ENCODE measurements around the gene CHRM5. TPM values are rescaled to one million over a fixed set of nuclear protein-coding genes. Genes with fewer than 3 reads are reported as not detected.

Gene CHRM5
- total RNA-seq, 1 experiment from 2014 or later = not detected

GRCh38 chr15:33975022-33975565 lies 6.8 kb downstream of the CHRM5 start:
- Histone ChIP-seq H3K4me3 (replicated peaks in 1 of 2; ENCODE audit: low read depth in 1 of 2, low read length in 2 of 2) (no peak overlapping the region), H3K27ac (ENCODE audit: low read depth, low read length) (no peak overlapping the region), H3K9me2 (ENCODE audit: insufficient read depth) (no peaks in the 10 kb centered on the region), H3K9ac (ENCODE audit: low read length) (no peak overlapping the region), H3K36me3 (ENCODE audit: control insufficient read depth in 1 of 2, insufficient read depth in 2 of 2, low read length in 2 of 2) (no peaks in the 10 kb centered on the region), H3K27me3 (ENCODE audit: insufficient read depth, low read length) (no peaks in the 10 kb centered on the region), H4K20me1 (ENCODE audit: insufficient read depth) (no peaks in the 10 kb centered on the region), H3K79me2 (ENCODE audit: insufficient read depth, low read length) (no peaks in the 10 kb centered on the region), H3K4me1 (ENCODE audit: control insufficient read depth in 1 of 2, insufficient read depth in 2 of 2, low read length in 2 of 2) (no peaks in the 10 kb centered on the region), H3K9me3 (ENCODE audit: control insufficient read depth in 1 of 2, insufficient read depth in 1 of 2, low read depth in 1 of 2, low read length in 2 of 2) (no peaks in the 10 kb centered on the region), H2AFZ (ENCODE audit: low read depth, low read length, poor library complexity, severe bottlenecking) (no peak overlapping the region), H3K4me2 (ENCODE audit: low read length) (no peak overlapping the region)
- ChIA-PET POLR2A (no interaction called here), CTCF (interaction anchor here (1.2 kb wide), 1 partner anchor 17 kb away, joined by 3 read pairs; no protein-coding TSS in a partner anchor), RAD21 (ENCODE audit: low non-redundant PET in 1 of 2, low total read pairs in 2 of 2, uncharacterized antibody in 2 of 2, unreplicated experiment in 2 of 2) (no interaction called here)
- ATAC-seq = peak; percentile 38; the same call in 1 of the 2 replicates
- no peak for DNase-seq (ENCODE audit: low read depth, low spot score)
- TF ChIP-seq CTCF (IDR thresholded peaks at IDR 0.05 in 2 of 3, conservative IDR thresholded peaks at IDR 0.05 in 1 of 3; ENCODE audit: borderline replicate concordance in 1 of 3, insufficient read depth in 1 of 3, low read depth in 2 of 3, low read length in 2 of 3) (peak in 1 of 3 experiments; percentile 29; a peak in 1 of 6 replicates), JUND (IDR thresholded peaks at IDR 0.05) (no peak)
- no TSS peak for BruUV-seq (replicated peaks)
- intact Hi-C loops (cut with micrococcal nuclease) = no loop called here

- no peaks in the 10 kb centered on the region for H3K27me3 ChIP-seq (ENCODE audit: insufficient read depth, low read length)
- H2AFZ ChIP-seq (ENCODE audit: low read depth, low read length, poor library complexity, severe bottlenecking) = no peak overlapping the region
- ChIA-PET CTCF (interaction anchor here (1.0 kb wide), 1 partner anchor 16 kb away, joined by 3 read pairs; no protein-coding TSS in a partner anchor), POLR2A (no interaction called here), RAD21 (ENCODE audit: low non-redundant PET in 1 of 2, low total read pairs in 2 of 2, uncharacterized antibody in 2 of 2, unreplicated experiment in 2 of 2) (no interaction called here)
- DNase-seq (ENCODE audit: low read depth, low spot score) (no peak), ATAC-seq (no peak)
- H4K20me1 ChIP-seq (ENCODE audit: insufficient read depth) = no peaks in the 10 kb centered on the region
- intact Hi-C loops (cut with micrococcal nuclease) = no loop called here
- H3K4me3 ChIP-seq (replicated peaks in 1 of 2; ENCODE audit: low read depth in 1 of 2, low read length in 2 of 2) = no peak overlapping the region
- H3K9ac ChIP-seq (ENCODE audit: low read length) = no peak overlapping the region
- no peaks in the 10 kb centered on the region for H3K36me3 ChIP-seq (ENCODE audit: control insufficient read depth in 1 of 2, insufficient read depth in 2 of 2, low read length in 2 of 2)
- no peak overlapping the region for H3K4me2 ChIP-seq (ENCODE audit: low read length)
- H3K4me1 ChIP-seq (ENCODE audit: control insufficient read depth in 1 of 2, insufficient read depth in 2 of 2, low read length in 2 of 2) = no peaks in the 10 kb centered on the region
- H3K79me2 ChIP-seq (ENCODE audit: insufficient read depth, low read length) = no peaks in the 10 kb centered on the region
- no peaks in the 10 kb centered on the region for H3K9me2 ChIP-seq (ENCODE audit: insufficient read depth)
- no TSS peak for BruUV-seq (replicated peaks)
- no peaks in the 10 kb centered on the region for H3K9me3 ChIP-seq (ENCODE audit: control insufficient read depth in 1 of 2, insufficient read depth in 1 of 2, low read depth in 1 of 2, low read length in 2 of 2)
- no peak overlapping the region for H3K27ac ChIP-seq (ENCODE audit: low read depth, low read length)
- TF ChIP-seq JUND (IDR thresholded peaks at IDR 0.05) = no peak
- TF ChIP-seq EGR1 (IDR thresholded peaks at IDR 0.05; ENCODE audit: low read depth) = no peak
- no peak for TF ChIP-seq EZH2phosphoT487 (IDR thresholded peaks at IDR 0.05; ENCODE audit: borderline replicate concordance)
- TF ChIP-seq EZH2 (IDR thresholded peaks at IDR 0.05) = no peak
- TF ChIP-seq POLR2AphosphoS5 (IDR thresholded peaks at IDR 0.05; ENCODE audit: low read depth, low read length) = no peak
- TF ChIP-seq RAD21 (IDR thresholded peaks at IDR 0.05; ENCODE audit: low read depth) = no peak
- no peak for TF ChIP-seq ATF3 (IDR thresholded peaks at IDR 0.05)
- no peak for TF ChIP-seq SP1 (IDR thresholded peaks at IDR 0.05; ENCODE audit: low read depth)
- no peak for TF ChIP-seq CEBPB (IDR thresholded peaks at IDR 0.05; ENCODE audit: low read depth)
- no peak for TF ChIP-seq FOSL1 (IDR thresholded peaks at IDR 0.05; ENCODE audit: low read depth)
- no peak for TF ChIP-seq ZNF274 (IDR thresholded peaks at IDR 0.05; ENCODE audit: low read depth, low read length)
- TF ChIP-seq ZBTB33 (IDR thresholded peaks at IDR 0.05; ENCODE audit: extremely low read depth, insufficient replicate concordance, low read length) = no peak
- no peak for TF ChIP-seq CBX3 (IDR thresholded peaks at IDR 0.05; ENCODE audit: low read depth)
- no peak for TF ChIP-seq CTCF (IDR thresholded peaks at IDR 0.05 in 2 of 3, conservative IDR thresholded peaks at IDR 0.05 in 1 of 3; ENCODE audit: borderline replicate concordance in 1 of 3, insufficient read depth in 1 of 3, low read depth in 2 of 3, low read length in 2 of 3)
Observed at GRCh38 chr15:33980159-33980558, 11.9 kb downstream of the CHRM5 start.
